CD14-positive monocyte (primary cell): ENCODE data around the gene DUSP28. TPM values are rescaled to one million over a fixed set of nuclear protein-coding genes. Genes with fewer than 3 reads are reported as not detected.
A peak's percentile ranks its signal among the peaks of the same experiment; 100 is the strongest.

Experiments
- DNase-seq, 3 donors: peaks; one replicate each; pipeline ENCODE4 v3.0.0-alpha.2; 2011 to 2022
- H2AFZ ChIP-seq: 2 replicates; pipeline ENCODE4 v1.6.0; 2012; ENCODE audit warnings: mild to moderate bottlenecking, low read depth, low read length, inconsistent platforms; ENCODE audit not compliant: insufficient read depth, poor library complexity, severe bottlenecking
- H3K27ac ChIP-seq, 2 donors: 1 replicate in 1 of 2; 2 replicates in 1 of 2; pipeline ENCODE4 v1.5.1; 2012 to 2013; ENCODE audit warnings: low read length in 2 of 2, control low read depth in 1 of 2, inconsistent platforms in 1 of 2, low read depth in 1 of 2, mild to moderate bottlenecking in 1 of 2
- H3K27me3 ChIP-seq, 2 donors: one replicate each; pipeline versions ENCODE4 v1.6.0 to v1.6.1; 2011 to 2013; ENCODE audit warnings: low read length in 2 of 2; ENCODE audit not compliant: control insufficient read depth in 2 of 2, insufficient read depth in 2 of 2
- H3K36me3 ChIP-seq, 2 donors: replicated peaks in 1 of 2; 1 replicate in 1 of 2; 2 replicates in 1 of 2; pipeline versions ENCODE4 v1.5.1 to v1.6.1; 2012 to 2013; ENCODE audit warnings: low read length in 2 of 2, control low read depth in 1 of 2, inconsistent platforms in 1 of 2, mild to moderate bottlenecking in 1 of 2; ENCODE audit not compliant: insufficient read depth in 2 of 2, control insufficient read depth in 1 of 2
- H3K4me1 ChIP-seq, 2 donors: 1 replicate in 1 of 2; 2 replicates in 1 of 2; pipeline versions ENCODE4 v1.5.1 to v1.6.1; 2012 to 2013; ENCODE audit warnings: low read length in 2 of 2, control low read depth in 1 of 2, inconsistent platforms in 1 of 2, mild to moderate bottlenecking in 1 of 2, moderate library complexity in 1 of 2; ENCODE audit not compliant: insufficient read depth in 2 of 2, control insufficient read depth in 1 of 2
- H3K4me2 ChIP-seq: replicated peaks from 2 replicates; pipeline ENCODE3; 2012; ENCODE audit warnings: low read length, moderate library complexity, mild to moderate bottlenecking; ENCODE audit not compliant: poor library complexity, severe bottlenecking; ENCODE audit errors: extremely low read depth
- H3K4me3 ChIP-seq, 3 experiments: fragments of 200-600 bp in 1 of 3; sonication (generic) in 1 of 3; replicated peaks in 1 of 3; 1 replicate in 2 of 3; 2 replicates in 1 of 3; pipeline ENCODE4 v1.5.1; 2011 to 2013; ENCODE audit warnings: low read length in 3 of 3, mild to moderate bottlenecking in 3 of 3, control low read depth in 2 of 3, low read depth in 2 of 3, inconsistent platforms in 1 of 3, moderate library complexity in 1 of 3
- H3K79me2 ChIP-seq: 2 replicates; pipeline ENCODE4 v1.6.0; 2012; ENCODE audit warnings: mild to moderate bottlenecking, control low read depth, inconsistent platforms, low read length, moderate library complexity; ENCODE audit not compliant: insufficient read depth
- H3K9ac ChIP-seq: 2 replicates; pipeline ENCODE4 v1.6.0; 2017; ENCODE audit warnings: low read length, mild to moderate bottlenecking; ENCODE audit not compliant: insufficient read depth, poor library complexity, severe bottlenecking
- H3K9me3 ChIP-seq, 2 donors: replicated peaks in 1 of 2; 1 replicate in 1 of 2; 2 replicates in 1 of 2; pipeline versions ENCODE4 v1.5.1 to v1.6.1; 2012 to 2013; ENCODE audit warnings: low read length in 2 of 2, control low read depth in 1 of 2; ENCODE audit not compliant: control insufficient read depth in 1 of 2, insufficient read depth in 1 of 2
- H4K20me1 ChIP-seq: 2 replicates; pipeline ENCODE4 v1.6.0; 2012; ENCODE audit warnings: mild to moderate bottlenecking, low read length, control low read depth, moderate library complexity; ENCODE audit not compliant: insufficient read depth
- H3K27ac Mint-ChIP-seq, 7 donors: one replicate each; pipeline ENCODE4 v1.8.0; 2020; ENCODE audit warnings: mild to moderate bottlenecking in 7 of 7, mixed read lengths in 7 of 7, moderate library complexity in 6 of 7, inconsistent platforms in 2 of 7
- H3K27me3 Mint-ChIP-seq, 3 donors: one replicate each; pipeline ENCODE4 v1.8.0; 2021 to 2022; ENCODE audit warnings: low read depth in 3 of 3, mild to moderate bottlenecking in 3 of 3, mixed read lengths in 3 of 3, moderate library complexity in 3 of 3, inconsistent platforms in 1 of 3
- H3K36me3 Mint-ChIP-seq, 2 donors: one replicate each; pipeline ENCODE4 v1.8.0; 2020; ENCODE audit warnings: mixed read lengths in 2 of 2, inconsistent platforms in 1 of 2, mild to moderate bottlenecking in 1 of 2
- H3K4me1 Mint-ChIP-seq: one replicate; pipeline ENCODE4 v1.8.0; 2020; ENCODE audit warnings: mild to moderate bottlenecking, mixed read lengths
- H3K4me3 Mint-ChIP-seq, 2 donors: one replicate each; pipeline ENCODE4 v1.8.0; 2020; ENCODE audit warnings: mild to moderate bottlenecking in 2 of 2, mixed read lengths in 2 of 2, moderate library complexity in 1 of 2
- H3K9me3 Mint-ChIP-seq, 7 donors: one replicate each; pipeline ENCODE4 v1.8.0; 2020 to 2022; ENCODE audit warnings: mixed read lengths in 7 of 7, mild to moderate bottlenecking in 6 of 7, moderate library complexity in 6 of 7, inconsistent platforms in 2 of 7
- WGBS: methylation state at CpG from one replicate; pipeline ENCODE4 v1.1.5; 2013; ENCODE audit warnings: missing lambda C conversion rate; ENCODE audit not compliant: insufficient coverage; 5-methylcytosine and 5-hydroxymethylcytosine counted together
- intact Hi-C, 2 donors: fragments of 100-400 bp; cut with micrococcal nuclease; formaldehyde crosslinking; loops; one replicate each; pipeline versions ENCODE4 v1.15.0 to v1.15.1; 2023
- polyA plus RNA-seq, 3 donors: library from polyadenylated mRNA; depleted of rRNA in 1 of 3; unstranded in 2 of 3; stranded (reverse) in 1 of 3; fragments of 300-500 nt in 2 of 3; fragments of >200 nt in 1 of 3; fragmentation: Illumina TruSeq in 2 of 3; gene quantifications; 1 replicate in 2 of 3; 2 replicates in 1 of 3; pipeline ENCODE4 v1.2.3, GENCODE V29; 2012 to 2021
- TF ChIP-seq, protein P1 (sequence below): fragments of 200-600 bp; IDR thresholded peaks from one replicate; pipeline ENCODE4 v1.8.0; 2022; ENCODE audit warnings: antibody characterized with exemption, mild to moderate bottlenecking

DUSP28 gene
- polyA plus RNA-seq, 3 donors, result 10.8 to 17.7 (median 17.1) TPM

DNA sequence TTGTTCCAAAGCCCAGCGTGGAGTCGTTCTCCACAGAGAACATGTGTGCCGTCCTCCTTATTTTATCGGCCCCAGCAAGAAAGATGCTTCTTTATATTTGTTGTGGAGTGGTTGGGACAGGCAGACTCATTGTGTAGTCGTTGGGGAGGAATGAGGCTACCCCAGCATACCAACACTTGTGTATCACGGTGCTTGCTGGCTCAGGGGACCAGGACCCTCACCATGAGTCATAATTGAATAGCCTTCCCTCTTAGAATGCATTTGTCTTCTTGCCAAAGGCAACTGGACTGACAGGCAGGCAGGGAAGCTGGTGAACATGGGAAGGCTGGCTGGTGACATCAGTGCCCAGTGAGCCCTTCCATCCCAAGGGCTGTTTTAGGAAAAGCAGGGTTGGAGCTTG, 31.1 kb downstream of the DUSP28 start:
- no peak for DNase-seq
- no CpG with 5 or more reads among the region's 6 CpGs for WGBS
- H3K4me2 ChIP-seq, result no peak overlapping the region
- no peak overlapping the region for H3K27ac ChIP-seq
- H3K4me1 Mint-ChIP-seq, result peaks cover 22% of the 10 kb centered on the region
- H3K36me3 Mint-ChIP-seq, result peaks cover 48 to 71% of the 10 kb centered on the region in 2 donors
- no peak overlapping the region for H3K4me3 ChIP-seq
- peaks cover 53 to 73% of the 10 kb centered on the region in 2 donors for H3K36me3 ChIP-seq
- no peaks in the 10 kb centered on the region for H3K27me3 ChIP-seq
- H3K79me2 ChIP-seq, result peaks cover 63% of the 10 kb centered on the region
- H3K4me1 ChIP-seq, result peaks cover 17 to 20% of the 10 kb centered on the region in 2 donors
- TF ChIP-seq, protein P1, sequence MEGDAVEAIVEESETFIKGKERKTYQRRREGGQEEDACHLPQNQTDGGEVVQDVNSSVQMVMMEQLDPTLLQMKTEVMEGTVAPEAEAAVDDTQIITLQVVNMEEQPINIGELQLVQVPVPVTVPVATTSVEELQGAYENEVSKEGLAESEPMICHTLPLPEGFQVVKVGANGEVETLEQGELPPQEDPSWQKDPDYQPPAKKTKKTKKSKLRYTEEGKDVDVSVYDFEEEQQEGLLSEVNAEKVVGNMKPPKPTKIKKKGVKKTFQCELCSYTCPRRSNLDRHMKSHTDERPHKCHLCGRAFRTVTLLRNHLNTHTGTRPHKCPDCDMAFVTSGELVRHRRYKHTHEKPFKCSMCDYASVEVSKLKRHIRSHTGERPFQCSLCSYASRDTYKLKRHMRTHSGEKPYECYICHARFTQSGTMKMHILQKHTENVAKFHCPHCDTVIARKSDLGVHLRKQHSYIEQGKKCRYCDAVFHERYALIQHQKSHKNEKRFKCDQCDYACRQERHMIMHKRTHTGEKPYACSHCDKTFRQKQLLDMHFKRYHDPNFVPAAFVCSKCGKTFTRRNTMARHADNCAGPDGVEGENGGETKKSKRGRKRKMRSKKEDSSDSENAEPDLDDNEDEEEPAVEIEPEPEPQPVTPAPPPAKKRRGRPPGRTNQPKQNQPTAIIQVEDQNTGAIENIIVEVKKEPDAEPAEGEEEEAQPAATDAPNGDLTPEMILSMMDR, result no peak
- no peaks in the 10 kb centered on the region for H3K9me3 ChIP-seq
- H3K4me3 Mint-ChIP-seq, result no peak overlapping the region
- peak overlapping the region in 2 of 7 donors; percentile 3 to 70 for H3K27ac Mint-ChIP-seq
- no peaks in the 10 kb centered on the region for H3K9me3 Mint-ChIP-seq
- peaks cover 0 to 2% (median 0%) of the 10 kb centered on the region in 3 donors for H3K27me3 Mint-ChIP-seq
- H3K9ac ChIP-seq, result no peak overlapping the region
- no peak overlapping the region for H2AFZ ChIP-seq
- intact Hi-C loops, result no loop called here
- H4K20me1 ChIP-seq, result peaks cover 64% of the 10 kb centered on the region

DNA sequence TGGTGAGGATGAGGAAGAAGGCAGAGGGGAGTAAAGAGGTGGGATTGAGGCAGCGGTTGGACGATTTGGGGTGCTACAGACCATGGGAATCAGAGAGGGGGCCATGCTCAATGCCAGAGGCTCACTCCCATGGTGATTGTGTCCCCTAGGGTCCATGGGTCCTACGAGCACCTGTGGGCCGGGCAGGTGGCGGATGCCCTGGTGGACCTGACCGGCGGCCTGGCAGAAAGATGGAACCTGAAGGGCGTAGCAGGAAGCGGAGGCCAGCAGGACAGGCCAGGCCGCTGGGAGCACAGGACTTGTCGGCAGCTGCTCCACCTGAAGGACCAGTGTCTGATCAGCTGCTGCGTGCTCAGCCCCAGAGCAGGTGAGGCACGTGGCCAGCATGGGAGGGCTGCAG, 31.6 kb downstream of the DUSP28 start:
- Mint-ChIP-seq H3K27me3 (peaks cover 0 to 2% (median 0%) of the 10 kb centered on the region in 3 donors), H3K4me1 (peaks cover 22% of the 10 kb centered on the region), H3K9me3 (no peaks in the 10 kb centered on the region), H3K4me3 (no peak overlapping the region), H3K36me3 (peaks cover 50 to 77% of the 10 kb centered on the region in 2 donors), H3K27ac (peak overlapping the region in 2 of 7 donors; percentile 42 to 91)
- H3K27ac ChIP-seq, result no peak overlapping the region
- peaks cover 63% of the 10 kb centered on the region for H3K79me2 ChIP-seq
- H3K4me1 ChIP-seq, result peaks cover 17% of the 10 kb centered on the region in 2 donors
- H3K27me3 ChIP-seq, result no peaks in the 10 kb centered on the region
- no peak overlapping the region for H3K4me3 ChIP-seq
- TF ChIP-seq, protein P1, result no peak
- H4K20me1 ChIP-seq, result peaks cover 64% of the 10 kb centered on the region
- H3K4me2 ChIP-seq, result no peak overlapping the region
- no peaks in the 10 kb centered on the region for H3K9me3 ChIP-seq
- H3K9ac ChIP-seq, result no peak overlapping the region
- WGBS, result 98% methylated on average over 13 of the region's 13 CpGs
- no peak overlapping the region for H2AFZ ChIP-seq
- H3K36me3 ChIP-seq, result peaks cover 56 to 79% of the 10 kb centered on the region in 2 donors
- DNase-seq, result no peak
- intact Hi-C loops, result no loop called here
